ENCODE measurements around the gene TOM1L2.

GRCh38 chr17:17820463-17821158 is 151.6 kb downstream of the TOM1L2 start:
- TF ChIP-seq, protein P1, sequence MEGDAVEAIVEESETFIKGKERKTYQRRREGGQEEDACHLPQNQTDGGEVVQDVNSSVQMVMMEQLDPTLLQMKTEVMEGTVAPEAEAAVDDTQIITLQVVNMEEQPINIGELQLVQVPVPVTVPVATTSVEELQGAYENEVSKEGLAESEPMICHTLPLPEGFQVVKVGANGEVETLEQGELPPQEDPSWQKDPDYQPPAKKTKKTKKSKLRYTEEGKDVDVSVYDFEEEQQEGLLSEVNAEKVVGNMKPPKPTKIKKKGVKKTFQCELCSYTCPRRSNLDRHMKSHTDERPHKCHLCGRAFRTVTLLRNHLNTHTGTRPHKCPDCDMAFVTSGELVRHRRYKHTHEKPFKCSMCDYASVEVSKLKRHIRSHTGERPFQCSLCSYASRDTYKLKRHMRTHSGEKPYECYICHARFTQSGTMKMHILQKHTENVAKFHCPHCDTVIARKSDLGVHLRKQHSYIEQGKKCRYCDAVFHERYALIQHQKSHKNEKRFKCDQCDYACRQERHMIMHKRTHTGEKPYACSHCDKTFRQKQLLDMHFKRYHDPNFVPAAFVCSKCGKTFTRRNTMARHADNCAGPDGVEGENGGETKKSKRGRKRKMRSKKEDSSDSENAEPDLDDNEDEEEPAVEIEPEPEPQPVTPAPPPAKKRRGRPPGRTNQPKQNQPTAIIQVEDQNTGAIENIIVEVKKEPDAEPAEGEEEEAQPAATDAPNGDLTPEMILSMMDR (IDR thresholded peaks at IDR 0.05), result no peak
- TF ChIP-seq EZH2phosphoT487 (IDR thresholded peaks at IDR 0.05), result no peak
